GM10248 (cell line): ENCODE results near the gene LRGUK.

Source experiments
- CTCF ChIA-PET: fragments of 300-600 bp; sonication (Branson Sonifier 250); formaldehyde crosslinking; extraction: SDS; loops from one replicate; lab custom pipeline; 2021; ENCODE audit warnings: antibody characterized with exemption; lab: Yijun Ruan, JAX
- POLR2A ChIA-PET: fragments of 350-650 bp; sonication (Branson Sonifier 250); formaldehyde crosslinking; extraction: SDS; loops from one replicate; lab custom pipeline; 2020; ENCODE audit warnings: antibody characterized with exemption; lab: Yijun Ruan, JAX
- DNase-seq: peaks from one replicate; pipeline ENCODE4 v3.0.0; 2012; ENCODE audit errors: extremely low spot score
- CTCF ChIP-seq: IDR thresholded peaks from 2 replicates; pipeline ENCODE4 v1.5.1; 2012; ENCODE audit warnings: mild to moderate bottlenecking, low read depth; ENCODE audit errors: extremely low read depth, missing control alignments, control extremely low read depth

Gene LRGUK

GRCh38 chr7:134085311-134085710 is 41.8 kb upstream of the LRGUK start:
- no peak for TF ChIP-seq CTCF
- ChIA-PET POLR2A (no interaction called here), CTCF (interaction anchor here (1.0 to 2.2 kb wide), 4 partner anchors 15 to 236 kb away, joined by 3 to 10 read pairs (median 3); no protein-coding TSS in a partner anchor)
- DNase-seq: no peak

- CTCF ChIA-PET: no interaction called here
- POLR2A ChIA-PET: no interaction called here
- no peak for DNase-seq
- no peak for TF ChIP-seq CTCF
Observed at GRCh38 chr7:134086998-134087735, 40.0 kb upstream of the LRGUK start.

- no peak for TF ChIP-seq CTCF
- no peak for DNase-seq
- ChIA-PET POLR2A (no interaction called here), CTCF (no interaction called here)
Observed at GRCh38 chr7:134088199-134088598, 38.9 kb upstream of the LRGUK start.

GRCh38 chr7:134089446-134089845 is 37.7 kb upstream of the LRGUK start:
- DNase-seq: no peak
- CTCF ChIA-PET: no interaction called here
- POLR2A ChIA-PET: no interaction called here
- no peak for TF ChIP-seq CTCF

GRCh38 chr7:134098072-134098471 is 29.1 kb upstream of the LRGUK start:
- no peak for DNase-seq
- CTCF ChIA-PET: interaction anchor here (0.8 to 1.8 kb wide), 4 partner anchors 17 to 43 kb away, joined by 3 to 6 read pairs (median 4); no protein-coding TSS in a partner anchor
- POLR2A ChIA-PET: no interaction called here
- TF ChIP-seq CTCF: no peak

- no peak for DNase-seq
- ChIA-PET CTCF (no interaction called here), POLR2A (no interaction called here)
- TF ChIP-seq CTCF: no peak
Observed at GRCh38 chr7:134101716-134102115, 25.4 kb upstream of the LRGUK start.
